Stomach (tissue), 9 donors: ENCODE measurements around the gene SYDE1. TPM values are rescaled to one million over a fixed set of nuclear protein-coding genes. Genes with fewer than 3 reads are reported as not detected.

Source experiments
- DNase-seq, 2 donors: peaks; one replicate each; pipeline versions ENCODE4 v3.0.0 to v3.0.0-alpha.2; 2013 to 2019
- H3K27ac ChIP-seq, 5 donors: fragments of 200-600 bp in 4 of 5; sonication (generic) in 4 of 5; one replicate each; pipeline ENCODE4 v1.5.1; 2013 to 2019; ENCODE audit warnings: mild to moderate bottlenecking in 1 of 5, moderate library complexity in 1 of 5
- H3K27me3 ChIP-seq, 3 donors: fragments of 200-600 bp; sonication (generic); one replicate each; pipeline ENCODE4 v1.5.1; 2017 to 2019; ENCODE audit warnings: mixed run types in 1 of 3
- H3K36me3 ChIP-seq, 4 donors: fragments of 200-600 bp; sonication (generic); 1 replicate in 3 of 4; 2 replicates in 1 of 4; pipeline ENCODE4 v1.5.1; 2016 to 2019
- H3K4me1 ChIP-seq, 4 donors: fragments of 200-600 bp; sonication (generic); one replicate each; pipeline ENCODE4 v1.5.1; 2016 to 2019
- H3K4me3 ChIP-seq, 4 donors: fragments of 200-600 bp; sonication (generic) in 3 of 4; one replicate each; pipeline ENCODE4 v1.5.1; 2016 to 2019; ENCODE audit warnings: mild to moderate bottlenecking in 1 of 4
- H3K9me3 ChIP-seq, 4 donors: fragments of 200-600 bp; sonication (generic); one replicate each; pipeline ENCODE4 v1.5.1; 2016 to 2019
- EP300 ChIP-seq: sonication (generic); formaldehyde crosslinking; IDR thresholded peaks from one replicate; pipeline ENCODE4 v1.6.1; 2017; ENCODE audit warnings: antibody characterized with exemption
- POLR2A ChIP-seq, 4 donors: fragments of 450-650 bp; IDR thresholded peaks; one replicate each; pipeline ENCODE4 v1.6.1; 2016; ENCODE audit warnings: antibody characterized with exemption in 4 of 4, control low read depth in 2 of 4, mild to moderate bottlenecking in 1 of 4, moderate library complexity in 1 of 4
- POLR2AphosphoS5 ChIP-seq, 3 donors: sonication (generic); formaldehyde crosslinking; IDR thresholded peaks; one replicate each; pipeline ENCODE4 v1.6.1; 2016; ENCODE audit warnings: antibody characterized with exemption in 3 of 3
- WGBS, 5 donors: extraction: QIAGEN DNeasy Blood & Tissue Kit in 3 of 5; methylation state at CpG; one replicate each; pipeline versions ENCODE4 v1.1.5 to v1.1.7; 2013 to 2018; 5-methylcytosine and 5-hydroxymethylcytosine counted together
- intact Hi-C: fragments of 100-400 bp; cut with DNase I; formaldehyde crosslinking; loops from one replicate; pipeline ENCODE4 v1.15.1; 2023; ENCODE audit warnings: low total_unique reads
- polyA plus RNA-seq, 3 donors: library from polyadenylated mRNA; stranded (reverse); fragments of 200-250 nt; gene quantifications; one replicate each; pipeline ENCODE4 v1.2.3, GENCODE V29; 2013
- total RNA-seq, 5 donors: library from RNA; depleted of rRNA; stranded (reverse); fragments of >200 nt; gene quantifications; one replicate each; pipeline versions ENCODE4 v1.1.0 to v1.2.3, GENCODE V29; 2014 to 2016
- TF ChIP-seq, protein P1 (sequence below), 7 experiments: fragments of 450-650 bp in 4 of 7; fragments of 200-600 bp in 3 of 7; sonication (generic) in 3 of 7; IDR thresholded peaks; one replicate each; pipeline ENCODE4 v1.5.1; 2016 to 2019; ENCODE audit warnings: antibody characterized with exemption in 7 of 7, control low read depth in 2 of 7, mild to moderate bottlenecking in 1 of 7
- donor health status: healthy with polysubstance abuse.
- donor health status: Bipolar disorder and iron deficiency.
- donor health status: healthy.

SYDE1 gene
- total and polyA plus RNA-seq, 8 donors: 2.0 to 19.6 (median 9.6) TPM

DNA sequence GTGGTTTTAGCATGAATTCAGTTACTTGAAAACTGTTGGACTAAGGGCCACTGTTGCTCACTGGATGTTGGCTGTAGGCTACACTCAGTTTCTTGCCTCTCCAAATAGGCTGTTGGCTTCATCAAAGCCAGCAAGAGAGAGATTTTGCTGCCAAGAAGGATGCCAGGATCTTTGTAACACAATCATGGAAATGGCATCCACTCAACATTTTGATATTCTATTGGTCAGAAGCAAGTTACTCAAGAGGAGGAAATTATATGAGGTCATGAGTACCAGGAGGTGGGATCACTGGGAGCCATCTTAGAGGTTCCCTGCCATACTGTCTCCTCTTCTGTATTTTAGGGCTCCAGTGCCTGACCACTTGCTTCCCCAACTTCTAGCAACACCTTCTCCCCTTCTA, 30.6 kb downstream of the SYDE1 start:
- Histone ChIP-seq H3K27ac (no peak overlapping the region), H3K4me1 (no peaks in the 10 kb centered on the region), H3K9me3 (peaks cover 3 to 12% (median 8%) of the 10 kb centered on the region in 4 donors), H3K36me3 (no peaks in the 10 kb centered on the region), H3K27me3 (no peaks in the 10 kb centered on the region), H3K4me3 (no peak overlapping the region)
- no peak for DNase-seq
- intact Hi-C loops: no loop called here
- TF ChIP-seq POLR2AphosphoS5 (IDR thresholded peaks at IDR 0.05): no peak
- TF ChIP-seq POLR2A (IDR thresholded peaks at IDR 0.05): no peak
- TF ChIP-seq, protein P1, sequence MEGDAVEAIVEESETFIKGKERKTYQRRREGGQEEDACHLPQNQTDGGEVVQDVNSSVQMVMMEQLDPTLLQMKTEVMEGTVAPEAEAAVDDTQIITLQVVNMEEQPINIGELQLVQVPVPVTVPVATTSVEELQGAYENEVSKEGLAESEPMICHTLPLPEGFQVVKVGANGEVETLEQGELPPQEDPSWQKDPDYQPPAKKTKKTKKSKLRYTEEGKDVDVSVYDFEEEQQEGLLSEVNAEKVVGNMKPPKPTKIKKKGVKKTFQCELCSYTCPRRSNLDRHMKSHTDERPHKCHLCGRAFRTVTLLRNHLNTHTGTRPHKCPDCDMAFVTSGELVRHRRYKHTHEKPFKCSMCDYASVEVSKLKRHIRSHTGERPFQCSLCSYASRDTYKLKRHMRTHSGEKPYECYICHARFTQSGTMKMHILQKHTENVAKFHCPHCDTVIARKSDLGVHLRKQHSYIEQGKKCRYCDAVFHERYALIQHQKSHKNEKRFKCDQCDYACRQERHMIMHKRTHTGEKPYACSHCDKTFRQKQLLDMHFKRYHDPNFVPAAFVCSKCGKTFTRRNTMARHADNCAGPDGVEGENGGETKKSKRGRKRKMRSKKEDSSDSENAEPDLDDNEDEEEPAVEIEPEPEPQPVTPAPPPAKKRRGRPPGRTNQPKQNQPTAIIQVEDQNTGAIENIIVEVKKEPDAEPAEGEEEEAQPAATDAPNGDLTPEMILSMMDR (IDR thresholded peaks at IDR 0.05): no peak
- TF ChIP-seq EP300: no peak

DNA sequence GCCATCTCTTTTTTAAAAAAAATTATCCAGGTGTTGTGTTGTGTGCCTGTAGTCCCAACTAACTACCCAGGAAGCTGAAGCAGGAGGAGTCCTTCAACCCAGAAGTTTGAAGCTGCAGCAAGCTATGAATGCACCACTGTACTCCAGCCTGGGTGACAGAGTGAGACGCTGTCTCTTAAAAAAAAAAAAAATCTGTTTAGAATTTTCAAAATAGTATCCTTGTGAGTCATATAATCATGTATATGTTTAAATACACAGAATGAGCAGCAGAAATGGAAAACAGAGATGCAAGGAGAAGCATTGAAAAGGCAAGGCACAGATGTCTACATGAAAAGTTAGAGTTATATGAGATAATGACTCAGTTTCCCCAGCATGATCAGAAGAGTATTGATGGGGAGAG, 31.2 kb downstream of the SYDE1 start:
- TF ChIP-seq, protein P1 (IDR thresholded peaks at IDR 0.05): no peak
- TF ChIP-seq POLR2AphosphoS5 (IDR thresholded peaks at IDR 0.05) (no peak), POLR2A (IDR thresholded peaks at IDR 0.05) (no peak), EP300 (no peak)
- H3K27me3 ChIP-seq: no peaks in the 10 kb centered on the region
- no peak overlapping the region for H3K4me3 ChIP-seq
- intact Hi-C loops: no loop called here
- H3K36me3 ChIP-seq: no peaks in the 10 kb centered on the region
- H3K27ac ChIP-seq: no peak overlapping the region
- no peak for DNase-seq
- 23 to 79% (median 63%) methylated on average over 1 of the region's 1 CpG for WGBS, 5 donors
- no peaks in the 10 kb centered on the region for H3K4me1 ChIP-seq
- peaks cover 3 to 12% (median 8%) of the 10 kb centered on the region in 4 donors for H3K9me3 ChIP-seq

DNA sequence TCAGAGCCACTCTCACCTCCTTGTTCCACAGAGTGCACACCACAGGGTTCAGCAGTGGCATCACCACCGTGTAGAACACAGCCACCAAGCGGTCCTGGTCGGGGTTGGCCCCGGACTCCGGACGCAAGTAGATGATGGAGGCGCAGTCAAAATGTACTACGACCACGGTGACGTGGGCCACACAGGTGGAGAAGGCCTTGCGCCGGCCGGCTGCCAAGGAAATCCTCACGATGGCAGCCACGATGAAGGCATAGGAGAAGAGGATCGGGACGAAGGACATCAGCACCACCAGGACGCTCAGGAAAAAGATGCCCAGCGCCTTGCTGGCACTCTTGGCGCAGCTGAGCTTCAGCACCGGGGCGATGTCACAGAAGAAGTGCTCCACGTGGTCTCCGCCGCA, 33.9 kb downstream of the SYDE1 start:
- Histone ChIP-seq H3K27ac (no peak overlapping the region), H3K9me3 (peaks cover 3 to 12% (median 8%) of the 10 kb centered on the region in 4 donors), H3K36me3 (no peaks in the 10 kb centered on the region), H3K4me1 (no peaks in the 10 kb centered on the region), H3K27me3 (no peaks in the 10 kb centered on the region), H3K4me3 (no peak overlapping the region)
- intact Hi-C loops: no loop called here
- TF ChIP-seq, protein P1 (IDR thresholded peaks at IDR 0.05): no peak
- TF ChIP-seq EP300: no peak
- no peak for TF ChIP-seq POLR2AphosphoS5 (IDR thresholded peaks at IDR 0.05)
- no peak for TF ChIP-seq POLR2A (IDR thresholded peaks at IDR 0.05)
- DNase-seq: no peak
- 85 to 94% (median 93%) methylated on average over 25 of the region's 25 CpGs for WGBS, 5 donors

DNA sequence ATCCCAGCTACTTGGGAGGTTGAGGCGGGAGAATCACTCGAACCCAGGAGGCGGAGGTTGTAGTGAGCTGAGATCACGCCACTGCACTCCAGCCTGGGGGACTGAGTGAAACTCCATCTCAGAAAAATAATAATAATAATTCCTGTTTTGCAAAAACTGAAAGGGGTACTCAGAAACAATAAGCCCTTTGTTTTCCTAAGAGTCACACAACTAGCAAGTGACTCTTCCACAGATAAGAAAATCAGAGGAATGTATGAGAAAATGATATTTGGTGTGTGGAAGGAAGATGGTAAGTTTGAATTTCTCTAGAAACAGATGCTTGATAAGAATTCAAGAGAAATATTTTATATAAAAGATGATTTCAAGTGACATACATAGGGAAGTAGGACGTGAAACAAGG, 35.1 kb downstream of the SYDE1 start:
- H3K27ac ChIP-seq: no peak overlapping the region
- 79 to 88% (median 82%) methylated on average over 5 of the region's 5 CpGs for WGBS, 5 donors
- no peaks in the 10 kb centered on the region for H3K36me3 ChIP-seq
- H3K4me1 ChIP-seq: no peaks in the 10 kb centered on the region
- intact Hi-C loops: no loop called here
- no peak overlapping the region for H3K4me3 ChIP-seq
- no peak for DNase-seq
- no peaks in the 10 kb centered on the region for H3K27me3 ChIP-seq
- H3K9me3 ChIP-seq: peaks cover 3 to 12% (median 8%) of the 10 kb centered on the region in 4 donors
- TF ChIP-seq, protein P1 (IDR thresholded peaks at IDR 0.05): no peak
- no peak for TF ChIP-seq POLR2A (IDR thresholded peaks at IDR 0.05)
- TF ChIP-seq POLR2AphosphoS5 (IDR thresholded peaks at IDR 0.05): no peak
- no peak for TF ChIP-seq EP300
